HCT116 (cell line): ENCODE measurements around the gene DCDC2C.

Experiments
- CTCF ChIP-seq, 3 experiments: fragments of 200-600 bp in 1 of 3; sonication (generic) in 1 of 3; IDR thresholded peaks in 2 of 3; conservative IDR thresholded peaks in 1 of 3; 2 replicates each; pipeline ENCODE4 v1.5.1; 2012 to 2017; ENCODE audit warnings: low read depth in 2 of 3, low read length in 2 of 3, antibody characterized with exemption in 1 of 3, borderline replicate concordance in 1 of 3, control low read depth in 1 of 3, mild to moderate bottlenecking in 1 of 3, mixed read lengths in 1 of 3, mixed run types in 1 of 3, moderate library complexity in 1 of 3; ENCODE audit not compliant: insufficient read depth in 1 of 3
- TCF7L2 ChIP-seq: IDR thresholded peaks from 2 replicates; pipeline ENCODE4 v1.7.0; 2011; ENCODE audit warnings: borderline replicate concordance, inconsistent platforms; ENCODE audit not compliant: insufficient read depth, insufficient read length; ENCODE audit errors: extremely low read depth

- TF ChIP-seq CTCF (IDR thresholded peaks at IDR 0.05 in 2 of 3, conservative IDR thresholded peaks at IDR 0.05 in 1 of 3; ENCODE audit: borderline replicate concordance in 1 of 3, insufficient read depth in 1 of 3, low read depth in 2 of 3, low read length in 2 of 3) (no peak), TCF7L2 (no peak)
These were observed 5.2 kb downstream of the DCDC2C start for GRCh38 chr2:3708576-3708975.
